HT-29 (cell line): Measurements from ENCODE around the gene LPIN2. TPM values are rescaled to one million over a fixed set of nuclear protein-coding genes. Genes with fewer than 3 reads are reported as not detected.
"Not testable (repeated sequence)": the region's sequence is repeated elsewhere in the genome, so short reads cannot be mapped to it uniquely, and the experiment has no call there.

Experiments
- DNase-seq: peaks from one replicate; pipeline ENCODE4 v3.0.0-alpha.2; 2015; ENCODE audit warnings: low spot score
- total RNA-seq: library from RNA; depleted of rRNA; stranded (reverse); fragments of >200 nt; shearing (Covaris generic); gene quantifications from 2 replicates; pipeline ENCODE4 v1.2.3, GENCODE V29; 2014; rRNA removed

The LPIN2 gene
- total RNA-seq: 35.5 and 41.8 TPM in 2 replicates

- peak; percentile 99 for DNase-seq
These were observed at the start of gene LPIN2 for GRCh38 chr18:3013024-3013804. LPIN2 (minus strand) TSS chr18:3013144; CDS start chr18:2960840, 52,304 bp downstream.

GRCh38 chr18:3061581-3062312, 48.8 kb upstream of the LPIN2 start:
- DNase-seq: no peak

- DNase-seq: no peak
These were observed 48.0 kb upstream of the LPIN2 start for GRCh38 chr18:3060667-3061580.

GRCh38 chr18:3059272-3059671, 46.3 kb upstream of the LPIN2 start:
- no peak for DNase-seq

- no peak for DNase-seq
These were observed 45.6 kb upstream of the LPIN2 start for GRCh38 chr18:3058328-3059191.

GRCh38 chr18:3057526-3057925, 44.6 kb upstream of the LPIN2 start:
- DNase-seq: no peak

- no peak for DNase-seq
These were observed 43.4 kb upstream of the LPIN2 start for GRCh38 chr18:3056311-3056710.

- DNase-seq: no peak
These were observed 42.9 kb upstream of the LPIN2 start for GRCh38 chr18:3055816-3056215.

GRCh38 chr18:3055186-3055728, 42.3 kb upstream of the LPIN2 start:
- no peak for DNase-seq

- DNase-seq: no peak
These were observed 41.8 kb upstream of the LPIN2 start for GRCh38 chr18:3054780-3055179.

- no peak for DNase-seq
These were observed 41.3 kb upstream of the LPIN2 start for GRCh38 chr18:3054214-3054613.

- no peak for DNase-seq
These were observed 40.1 kb upstream of the LPIN2 start for GRCh38 chr18:3053081-3053480.

- DNase-seq: no peak
These were observed 39.4 kb upstream of the LPIN2 start for GRCh38 chr18:3052411-3052758.

- peak; percentile 94 for DNase-seq
These were observed 38.9 kb upstream of the LPIN2 start for GRCh38 chr18:3051718-3052410.

GRCh38 chr18:3049897-3050454, 37.0 kb upstream of the LPIN2 start:
- DNase-seq: not testable (repeated sequence)

- no peak for DNase-seq
These were observed 35.9 kb upstream of the LPIN2 start for GRCh38 chr18:3048820-3049349.

GRCh38 chr18:3048121-3048520, 35.2 kb upstream of the LPIN2 start:
- DNase-seq: no peak

- no peak for DNase-seq
These were observed 33.4 kb upstream of the LPIN2 start for GRCh38 chr18:3046216-3046808.
